Globus pallidus (tissue), 1 donor: ENCODE data around the gene CPXM1.

Source experiments
- DNase-seq: peaks from one replicate; pipeline ENCODE4 v3.0.0-alpha.2; 2015; ENCODE audit warnings: low spot score

CPXM1 gene

GRCh38 chr20:2748551-2749342 is 51.7 kb downstream of the CPXM1 start:
- no peak for DNase-seq

GRCh38 chr20:2747676-2748235 is 52.7 kb downstream of the CPXM1 start:
- no peak for DNase-seq

GRCh38 chr20:2746636-2747265 is 53.7 kb downstream of the CPXM1 start:
- DNase-seq, result no peak

GRCh38 chr20:2745936-2746635 is 54.3 kb downstream of the CPXM1 start:
- no peak for DNase-seq

GRCh38 chr20:2745060-2745910 is 55.1 kb downstream of the CPXM1 start:
- no peak for DNase-seq
